CD4-positive, alpha-beta T cell (primary cell): ENCODE data around the gene AMBRA1. TPM values are rescaled to one million over a fixed set of nuclear protein-coding genes. Genes with fewer than 3 reads are reported as not detected.
"Not testable (repeated sequence)": the region's sequence is repeated elsewhere in the genome, so short reads cannot be mapped to it uniquely, and the experiment has no call there.

Experiments used
- ATAC-seq: fragments of 200-7000 bp; cut with Tn5 transposase; one replicate; pipeline ENCODE4 v1.10.0; 2022; ENCODE audit warnings: mild to moderate bottlenecking; ENCODE audit not compliant: poor library complexity
- CTCF ChIA-PET: fragments of 350-600 bp; sonication (Branson Sonifier 250); formaldehyde crosslinking; loops from one replicate; lab custom pipeline; 2021; ENCODE audit warnings: antibody characterized with exemption, inconsistent platforms; lab: Charles Lee
- POLR2A ChIA-PET: fragments of 350-600 bp; sonication (Branson Sonifier 250); formaldehyde crosslinking; loops from one replicate; lab custom pipeline; 2021; ENCODE audit warnings: antibody characterized with exemption, inconsistent platforms; lab: Charles Lee
- DNase-seq, 14 experiments: peaks; one replicate each; pipeline ENCODE4 v3.0.0-alpha.2; 2013 to 2020; ENCODE audit warnings: mixed read lengths in 2 of 14
- H3K27ac ChIP-seq, 2 donors: one replicate each; pipeline versions ENCODE4 v1.5.1 to v1.7.0; 2013; ENCODE audit warnings: low read length in 2 of 2, low read depth in 1 of 2, mild to moderate bottlenecking in 1 of 2
- H3K27me3 ChIP-seq, 2 experiments: 1 replicate in 1 of 2; 2 replicates in 1 of 2; pipeline versions ENCODE4 v1.6.1 to v1.7.0; 2013; ENCODE audit warnings: low read length in 2 of 2, control low read depth in 1 of 2, mild to moderate bottlenecking in 1 of 2, moderate library complexity in 1 of 2; ENCODE audit not compliant: insufficient read depth in 2 of 2, control insufficient read depth in 1 of 2
- H3K36me3 ChIP-seq: one replicate; pipeline ENCODE4 v1.6.1; 2013; ENCODE audit warnings: low read length, control low read depth; ENCODE audit not compliant: insufficient read depth
- H3K4me1 ChIP-seq: one replicate; pipeline ENCODE4 v1.6.1; 2013; ENCODE audit warnings: low read length, control low read depth; ENCODE audit not compliant: insufficient read depth
- H3K4me3 ChIP-seq: one replicate; pipeline ENCODE4 v1.5.1; 2013; ENCODE audit warnings: mild to moderate bottlenecking, low read length, moderate library complexity
- H3K9me3 ChIP-seq, 2 experiments: 1 replicate in 1 of 2; 2 replicates in 1 of 2; pipeline versions ENCODE4 v1.6.1 to v1.7.0; 2013; ENCODE audit warnings: low read length in 2 of 2, mild to moderate bottlenecking in 2 of 2, control low read depth in 1 of 2, moderate library complexity in 1 of 2; ENCODE audit not compliant: control insufficient read depth in 1 of 2, insufficient read depth in 1 of 2
- H3K27ac Mint-ChIP-seq: one replicate; pipeline ENCODE4 v1.8.0; 2020; ENCODE audit warnings: mixed read lengths
- H3K27me3 Mint-ChIP-seq: one replicate; pipeline ENCODE4 v1.8.0; 2021; ENCODE audit warnings: mixed read lengths
- H3K36me3 Mint-ChIP-seq: one replicate; pipeline ENCODE4 v1.8.0; 2021; ENCODE audit warnings: low read depth, mixed read lengths
- H3K4me1 Mint-ChIP-seq: one replicate; pipeline ENCODE4 v1.8.0; 2021; ENCODE audit warnings: low read depth, mixed read lengths
- H3K4me3 Mint-ChIP-seq: one replicate; pipeline ENCODE4 v1.8.0; 2020; ENCODE audit warnings: mild to moderate bottlenecking, mixed read lengths
- H3K9me3 Mint-ChIP-seq: one replicate; pipeline ENCODE4 v1.8.0; 2020; ENCODE audit warnings: mixed read lengths
- CTCF ChIP-seq: fragments of 200-600 bp; IDR thresholded peaks from one replicate; pipeline ENCODE4 v1.8.0; 2022; ENCODE audit warnings: antibody characterized with exemption, mild to moderate bottlenecking
- intact Hi-C, 2 experiments: fragments of 100-400 bp; cut with DNase I in 1 of 2; cut with micrococcal nuclease in 1 of 2; formaldehyde crosslinking; loops; one replicate each; pipeline versions ENCODE4 v1.15.1 to v1.9.0; 2023 to 2025; cut with DNase I, micrococcal nuclease
- total RNA-seq, 174 experiments: library from RNA in 2 of 174; stranded (reverse) in 2 of 174; gene quantifications; one replicate each; pipeline ENCODE4 v1.2.3 and lab custom pipeline; 2021 to 2026

The AMBRA1 gene
- total RNA-seq, 2 experiments from 2014 or later: 29.4 to 31.9 TPM

DNA sequence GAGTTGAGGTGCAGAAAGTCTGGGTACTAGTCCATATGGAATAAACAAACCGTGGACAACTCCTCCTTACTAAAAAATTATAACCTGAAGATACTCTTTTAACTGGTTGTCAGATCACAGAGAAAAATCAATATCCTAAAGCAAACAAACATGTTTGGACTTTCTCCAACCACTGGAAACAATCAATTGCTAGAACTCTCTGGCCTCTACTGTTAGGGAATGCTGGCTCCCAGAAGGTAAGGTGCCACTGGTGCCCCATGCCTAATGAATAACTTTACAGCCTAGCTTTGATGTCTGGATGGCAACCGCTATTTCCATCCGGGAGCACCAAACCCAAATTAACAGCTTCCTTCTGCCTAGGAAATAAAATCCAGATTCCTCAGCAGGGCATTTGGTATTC lies 74.5 kb downstream of the AMBRA1 start:
- no peak overlapping the region for H3K4me3 ChIP-seq
- no peaks in the 10 kb centered on the region for H3K27me3 ChIP-seq
- H3K36me3 ChIP-seq: peaks cover 11% of the 10 kb centered on the region
- no peak overlapping the region for H3K4me3 Mint-ChIP-seq
- H3K27ac Mint-ChIP-seq: no peak overlapping the region
- peaks cover 2% of the 10 kb centered on the region for H3K4me1 ChIP-seq
- CTCF ChIA-PET: interaction anchor here (2.6 kb wide), 1 partner anchor 10 kb away, joined by 10 read pairs; no protein-coding TSS in a partner anchor
- ATAC-seq (no peak), DNase-seq (no peak)
- TF ChIP-seq CTCF: no peak
- POLR2A ChIA-PET: interaction anchor here (0.7 kb wide), 2 partner anchors 10 to 1701 kb away, joined by 3 read pairs; no protein-coding TSS in a partner anchor
- H3K4me1 Mint-ChIP-seq: peaks cover 36% of the 10 kb centered on the region
- intact Hi-C loops: no loop called here
- H3K9me3 Mint-ChIP-seq: no peaks in the 10 kb centered on the region
- no peaks in the 10 kb centered on the region for H3K9me3 ChIP-seq
- H3K36me3 Mint-ChIP-seq: peaks cover 21% of the 10 kb centered on the region
- H3K27ac ChIP-seq: no peak overlapping the region
- H3K27me3 Mint-ChIP-seq: no peaks in the 10 kb centered on the region

DNA sequence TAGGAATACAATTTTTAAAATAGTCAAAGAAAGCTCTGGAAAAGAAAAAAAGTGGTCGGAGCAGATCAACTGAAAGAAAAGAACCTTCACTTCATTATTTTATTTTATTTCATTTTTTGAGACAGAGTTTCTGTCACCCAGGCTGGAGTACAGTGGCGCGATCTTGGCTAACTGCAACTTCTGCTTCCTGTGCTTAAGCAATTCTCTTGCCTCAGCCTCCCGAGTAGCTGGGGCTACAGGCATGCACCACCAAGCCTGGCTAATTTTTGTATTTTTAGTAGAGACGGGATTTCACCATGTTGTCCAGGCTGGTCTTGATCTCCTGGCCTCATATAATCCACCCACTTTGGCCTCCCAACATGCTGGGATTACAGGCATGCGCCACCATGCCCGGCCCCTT lies 74.9 kb downstream of the AMBRA1 start:
- intact Hi-C loops, H3K4me3 ChIP-seq, H3K27me3 ChIP-seq, H3K27me3 Mint-ChIP-seq, H3K27ac ChIP-seq, H3K27ac Mint-ChIP-seq, H3K4me1 ChIP-seq, H3K9me3 ChIP-seq, DNase-seq, ATAC-seq, H3K9me3 Mint-ChIP-seq, H3K4me3 Mint-ChIP-seq: not testable (repeated sequence)
- POLR2A ChIA-PET: interaction anchor here (0.7 kb wide), 1 partner anchor 11 kb away, joined by 3 read pairs; no protein-coding TSS in a partner anchor
- Mint-ChIP-seq H3K36me3 (peaks cover 25% of the 10 kb centered on the region), H3K4me1 (peaks cover 38% of the 10 kb centered on the region)
- CTCF ChIA-PET: interaction anchor here (0.7 to 2.6 kb wide), 3 partner anchors 10 to 1175 kb away, joined by 3 to 10 read pairs (median 4); no protein-coding TSS in a partner anchor
- peaks cover 11% of the 10 kb centered on the region for H3K36me3 ChIP-seq

DNA sequence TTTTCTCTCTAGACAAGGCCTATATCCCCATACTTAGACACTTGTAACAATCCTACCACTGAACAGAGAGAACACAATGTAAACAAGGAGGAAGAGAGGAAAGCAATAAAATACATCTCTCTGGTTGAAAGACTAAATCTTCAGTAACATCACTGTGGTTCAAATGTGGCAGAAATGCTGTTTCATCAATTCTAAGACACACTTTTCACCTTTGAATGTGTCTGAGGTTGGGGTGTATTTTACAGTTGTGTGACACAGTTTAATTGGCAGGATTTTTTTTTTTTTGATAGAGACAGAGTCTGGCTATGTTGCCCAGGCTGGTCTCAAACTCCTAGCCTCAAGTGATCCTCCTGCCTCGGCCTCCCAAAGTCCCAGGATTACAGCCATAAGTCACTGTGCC lies 79.5 kb downstream of the AMBRA1 start:
- intact Hi-C loops: no loop called here
- peaks cover 37% of the 10 kb centered on the region for H3K36me3 Mint-ChIP-seq

More for the DNA sequence above, 79.5 kb downstream of the AMBRA1 start:
- ChIA-PET POLR2A (no interaction called here), CTCF (interaction anchor here (2.3 kb wide), 1 partner anchor 15 kb away, joined by 10 read pairs; no protein-coding TSS in a partner anchor)
- Mint-ChIP-seq H3K4me3 (no peak overlapping the region), H3K27ac (no peak overlapping the region), H3K4me1 (peaks cover 9% of the 10 kb centered on the region), H3K27me3 (no peaks in the 10 kb centered on the region), H3K9me3 (no peaks in the 10 kb centered on the region)
- Histone ChIP-seq H3K9me3 (no peaks in the 10 kb centered on the region), H3K4me3 (no peak overlapping the region), H3K4me1 (no peaks in the 10 kb centered on the region), H3K36me3 (peaks cover 12% of the 10 kb centered on the region), H3K27me3 (no peaks in the 10 kb centered on the region), H3K27ac (no peak overlapping the region)
- TF ChIP-seq CTCF: no peak
- DNase-seq (no peak), ATAC-seq (no peak)
